G401 (cell line): ENCODE results near the gene SEPHS2. TPM values are rescaled to one million over a fixed set of nuclear protein-coding genes. Genes with fewer than 3 reads are reported as not detected.
"Not testable (repeated sequence)": the region's sequence is repeated elsewhere in the genome, so short reads cannot be mapped to it uniquely, and the experiment has no call there.

Experiments used
- DNase-seq: peaks from one replicate; pipeline ENCODE4 v3.0.0-alpha.2; 2015; ENCODE audit warnings: low spot score
- in situ Hi-C: cut with HindIII; loops from 2 replicates; pipeline ENCODE4 v1.10.0; 2016; ENCODE audit warnings: low sequenced_read_pairs, mixed read lengths
- total RNA-seq: library from RNA; depleted of rRNA; stranded (reverse); fragments of >200 nt; shearing (Covaris generic); gene quantifications from 2 replicates; pipeline ENCODE4 v1.2.3, GENCODE V29; 2014

The SEPHS2 gene
- total RNA-seq, 1 experiment from 2014 or later = 83.6 TPM

GRCh38 chr16:30470632-30470995 is 24.9 kb upstream of the SEPHS2 start:
- in situ Hi-C loops = no loop called here
- no peak for DNase-seq

GRCh38 chr16:30470170-30470512 is 24.5 kb upstream of the SEPHS2 start:
- no peak for DNase-seq
- in situ Hi-C loops = no loop called here

GRCh38 chr16:30464078-30464477 is 18.4 kb upstream of the SEPHS2 start:
- in situ Hi-C loops = no loop called here
- no peak for DNase-seq

GRCh38 chr16:30461426-30461825 is 15.8 kb upstream of the SEPHS2 start:
- in situ Hi-C loops, DNase-seq: not testable (repeated sequence)

- in situ Hi-C loops = no loop called here
- DNase-seq = no peak
Measured at GRCh38 chr16:30459456-30459855, 13.8 kb upstream of the SEPHS2 start.

- DNase-seq = no peak
- in situ Hi-C loops = no loop called here
Measured at GRCh38 chr16:30458561-30459394, 13.1 kb upstream of the SEPHS2 start.

GRCh38 chr16:30457743-30458560 is 12.3 kb upstream of the SEPHS2 start:
- in situ Hi-C loops = no loop called here
- no peak for DNase-seq

GRCh38 chr16:30457256-30457655 is 11.6 kb upstream of the SEPHS2 start:
- no peak for DNase-seq
- in situ Hi-C loops = no loop called here

GRCh38 chr16:30456302-30456701 is 10.6 kb upstream of the SEPHS2 start:
- in situ Hi-C loops = no loop called here

GRCh38 chr16:30452709-30453580 is 7.3 kb upstream of the SEPHS2 start:
- in situ Hi-C loops, DNase-seq: not testable (repeated sequence)

More at GRCh38 chr16:30456302-30456701, 10.6 kb upstream of the SEPHS2 start:
- DNase-seq = no peak

GRCh38 chr16:30449116-30449435 is 3.4 kb upstream of the SEPHS2 start:
- DNase-seq = no peak
- in situ Hi-C loops = no loop called here

GRCh38 chr16:30447512-30448226 is 2.0 kb upstream of the SEPHS2 start:
- in situ Hi-C loops = no loop called here
- no peak for DNase-seq

- in situ Hi-C loops = no loop called here
- DNase-seq = no peak
Measured at GRCh38 chr16:30446203-30446595, 525 bp upstream of the SEPHS2 start.

GRCh38 chr16:30445149-30445407 is 596 bp downstream of the SEPHS2 start:
- DNase-seq = no peak
- in situ Hi-C loops = no loop called here

- in situ Hi-C loops = no loop called here
- no peak for DNase-seq
Measured at GRCh38 chr16:30444231-30445148, 1.2 kb downstream of the SEPHS2 start.

GRCh38 chr16:30443631-30444030 is 2.0 kb downstream of the SEPHS2 start:
- in situ Hi-C loops = no loop called here
- no peak for DNase-seq

GRCh38 chr16:30439720-30440348 is 5.8 kb downstream of the SEPHS2 start:
- in situ Hi-C loops = no loop called here
- no peak for DNase-seq

- in situ Hi-C loops = no loop called here
- no peak for DNase-seq
Measured at GRCh38 chr16:30438835-30439234, 6.8 kb downstream of the SEPHS2 start.
